PC-3 (cell line): ENCODE data around the gene S100Z. TPM values are rescaled to one million over a fixed set of nuclear protein-coding genes. Genes with fewer than 3 reads are reported as not detected.

Source experiments
- ATAC-seq: fragments of 200-7000 bp; cut with Tn5 transposase; 2 replicates; pipeline ENCODE4 v1.9.1; 2020; ENCODE audit warnings: mild to moderate bottlenecking, moderate library complexity
- BruUV-seq: library from RNA; stranded (reverse); fragments of 400-500 nt; replicated peaks from 2 replicates; lab custom pipeline; 2021; lab: Mats Ljungman, UMichigan
- CTCF ChIA-PET: fragments of 300-600 bp; sonication (Branson Sonifier 250); formaldehyde crosslinking; loops from one replicate; lab custom pipeline; 2022; ENCODE audit warnings: antibody characterized with exemption; lab: Charles Lee
- POLR2A ChIA-PET: fragments of 300-600 bp; sonication (Branson Sonifier 250); formaldehyde crosslinking; loops from one replicate; lab custom pipeline; 2022; ENCODE audit warnings: antibody characterized with exemption; ENCODE audit not compliant: unreplicated experiment; lab: Charles Lee
- DNase-seq: peaks from one replicate; pipeline ENCODE4 v3.0.0-alpha.2; 2015
- H2AFZ ChIP-seq: fragments of 300-600 bp; sonication (generic); 2 replicates; pipeline ENCODE4 v1.6.0; 2016; ENCODE audit warnings: antibody characterized with exemption, low read length
- H3F3A ChIP-seq: fragments of 300-600 bp; sonication (generic); one replicate; pipeline ENCODE4 v1.6.0; 2017; ENCODE audit warnings: antibody characterized with exemption, low read length, control low read depth, mild to moderate bottlenecking; ENCODE audit not compliant: unreplicated experiment
- H3K27ac ChIP-seq: fragments of 300-600 bp; sonication (generic); 2 replicates; pipeline ENCODE4 v1.5.1; 2016; ENCODE audit warnings: mild to moderate bottlenecking, low read length
- H3K27me3 ChIP-seq: fragments of 300-600 bp; sonication (generic); 2 replicates; pipeline ENCODE4 v1.6.1; 2016; ENCODE audit warnings: low read length, mixed read lengths
- H3K36me3 ChIP-seq: fragments of 300-600 bp; sonication (generic); 2 replicates; pipeline ENCODE4 v1.6.1; 2016; ENCODE audit warnings: low read depth, mixed run types, low read length, mixed read lengths
- H3K4me1 ChIP-seq: fragments of 300-600 bp; sonication (generic); 2 replicates; pipeline ENCODE4 v1.5.1; 2016; ENCODE audit warnings: low read length; ENCODE audit not compliant: insufficient read depth
- H3K4me2 ChIP-seq: fragments of 300-600 bp; sonication (generic); 2 replicates; pipeline ENCODE4 v1.6.0; 2016; ENCODE audit warnings: low read length
- H3K4me3 ChIP-seq: fragments of 300-600 bp; sonication (generic); 2 replicates; pipeline ENCODE4 v1.5.1; 2016; ENCODE audit warnings: mild to moderate bottlenecking, low read length, mixed read lengths
- H3K79me2 ChIP-seq: fragments of 300-600 bp; sonication (generic); 2 replicates; pipeline ENCODE4 v1.6.1; 2017; ENCODE audit warnings: low read length, mixed read lengths
- H3K9ac ChIP-seq: fragments of 300-600 bp; sonication (generic); 2 replicates; pipeline ENCODE4 v1.6.0; 2016; ENCODE audit warnings: mild to moderate bottlenecking, low read length
- H3K9me2 ChIP-seq: fragments of 300-600 bp; sonication (generic); replicated peaks from 2 replicates; pipeline ENCODE4 v1.6.1; 2016; ENCODE audit warnings: mixed run types, low read length, mixed read lengths
- H3K9me3 ChIP-seq: fragments of 300-600 bp; sonication (generic); 2 replicates; pipeline ENCODE4 v1.6.1; 2016; ENCODE audit warnings: low read length, mixed read lengths
- H4K20me1 ChIP-seq: fragments of 300-600 bp; sonication (generic); 2 replicates; pipeline ENCODE4 v1.6.1; 2016; ENCODE audit warnings: low read length, mixed read lengths
- EZH2 ChIP-seq: fragments of 300-600 bp; sonication (generic); IDR thresholded peaks from one replicate; pipeline ENCODE4 v1.6.1; 2017; ENCODE audit warnings: antibody characterized with exemption, mild to moderate bottlenecking, low read length; ENCODE audit not compliant: unreplicated experiment
- EZH2phosphoT487 ChIP-seq: fragments of 300-600 bp; sonication (generic); IDR thresholded peaks from 2 replicates; pipeline ENCODE4 v1.6.1; 2018; ENCODE audit warnings: mild to moderate bottlenecking, antibody characterized with exemption, low read length, borderline replicate concordance
- intact Hi-C: fragments of 100-400 bp; cut with micrococcal nuclease; formaldehyde crosslinking; loops from 2 replicates; pipeline ENCODE4 v1.9.0; 2023
- total RNA-seq: library from RNA; depleted of rRNA; stranded (reverse); fragments of >200 nt; gene quantifications from 2 replicates; pipeline ENCODE4 v1.2.3, GENCODE V29; 2014
- TF ChIP-seq, protein P1 (sequence below): fragments of 300-600 bp; sonication (generic); conservative IDR thresholded peaks from 2 replicates; pipeline ENCODE4 v1.5.1; 2017; ENCODE audit warnings: antibody characterized with exemption, low read depth, mild to moderate bottlenecking, low read length

S100Z gene
- total RNA-seq, 1 experiment from 2014 or later, result 0.11 TPM

DNA sequence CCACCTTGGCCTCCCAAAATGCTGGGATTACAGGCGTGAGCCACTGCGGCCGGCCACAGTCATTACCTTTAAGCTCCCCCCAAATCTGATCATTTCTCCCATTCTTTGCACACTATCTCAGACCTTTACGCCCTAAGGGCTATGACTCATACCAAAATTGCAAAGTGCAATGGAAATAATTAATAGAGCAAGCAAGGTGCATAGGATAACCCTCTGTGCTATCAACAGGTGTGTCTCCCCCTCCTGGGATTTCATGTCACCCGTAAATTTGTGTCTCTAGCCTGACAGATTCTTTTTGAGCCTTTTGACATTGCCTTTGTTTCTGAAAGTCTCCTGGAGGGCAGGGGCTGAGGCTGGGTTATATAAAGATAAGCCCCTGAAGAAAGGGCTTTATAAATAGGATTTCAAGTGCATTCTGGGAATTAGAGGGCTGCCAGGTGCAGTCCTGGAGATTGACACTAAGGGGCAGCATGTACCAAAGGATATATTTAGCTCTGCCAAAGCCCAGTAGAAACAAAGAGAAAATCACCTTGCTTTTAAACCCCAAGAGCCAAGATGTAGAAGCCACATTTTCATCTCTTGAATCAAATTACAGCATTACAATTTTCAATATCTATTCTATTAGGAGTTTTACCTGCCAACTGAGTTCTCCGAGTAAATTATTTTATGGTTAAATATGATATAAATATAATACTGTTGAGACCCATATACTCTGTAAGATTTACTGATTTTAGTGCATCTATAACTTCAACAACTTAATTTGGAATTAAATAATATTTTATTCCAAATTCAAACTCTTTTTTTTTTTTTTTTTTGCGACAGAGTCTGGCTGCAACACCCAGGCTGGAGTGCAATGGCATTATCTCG, 18.2 kb downstream of the S100Z start:
- Histone ChIP-seq H3K9me3 (no peaks in the 10 kb centered on the region), H3K36me3 (no peaks in the 10 kb centered on the region), H4K20me1 (no peaks in the 10 kb centered on the region), H3K4me2 (0 out of 2 replicates have a peak overlapping the region, but pooled peaks have one; percentile 48), H2AFZ (peak overlapping the region; percentile 71; the same call in 1 of the 2 replicates), H3K9ac (no peak overlapping the region), H3K4me3 (no peak overlapping the region), H3F3A (no peaks in the 10 kb centered on the region), H3K27me3 (no peaks in the 10 kb centered on the region), H3K4me1 (no peaks in the 10 kb centered on the region), H3K79me2 (no peaks in the 10 kb centered on the region), H3K27ac (no peak overlapping the region), H3K9me2 (no peaks in the 10 kb centered on the region)
- CTCF ChIA-PET, result interaction anchor here (1.0 kb wide), 1 partner anchor 148 kb away, joined by 6 read pairs; no protein-coding TSS in a partner anchor
- intact Hi-C loops, result loop anchor here (1.0 to 10.0 kb wide), 4 partner anchors 148 to 624 kb away; partner anchors contain the start of gene WDR41
- DNase-seq, result peak; percentile 75
- no peak for TF ChIP-seq EZH2
- TF ChIP-seq, protein P1, sequence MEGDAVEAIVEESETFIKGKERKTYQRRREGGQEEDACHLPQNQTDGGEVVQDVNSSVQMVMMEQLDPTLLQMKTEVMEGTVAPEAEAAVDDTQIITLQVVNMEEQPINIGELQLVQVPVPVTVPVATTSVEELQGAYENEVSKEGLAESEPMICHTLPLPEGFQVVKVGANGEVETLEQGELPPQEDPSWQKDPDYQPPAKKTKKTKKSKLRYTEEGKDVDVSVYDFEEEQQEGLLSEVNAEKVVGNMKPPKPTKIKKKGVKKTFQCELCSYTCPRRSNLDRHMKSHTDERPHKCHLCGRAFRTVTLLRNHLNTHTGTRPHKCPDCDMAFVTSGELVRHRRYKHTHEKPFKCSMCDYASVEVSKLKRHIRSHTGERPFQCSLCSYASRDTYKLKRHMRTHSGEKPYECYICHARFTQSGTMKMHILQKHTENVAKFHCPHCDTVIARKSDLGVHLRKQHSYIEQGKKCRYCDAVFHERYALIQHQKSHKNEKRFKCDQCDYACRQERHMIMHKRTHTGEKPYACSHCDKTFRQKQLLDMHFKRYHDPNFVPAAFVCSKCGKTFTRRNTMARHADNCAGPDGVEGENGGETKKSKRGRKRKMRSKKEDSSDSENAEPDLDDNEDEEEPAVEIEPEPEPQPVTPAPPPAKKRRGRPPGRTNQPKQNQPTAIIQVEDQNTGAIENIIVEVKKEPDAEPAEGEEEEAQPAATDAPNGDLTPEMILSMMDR, result peak; percentile 72
- TF ChIP-seq EZH2phosphoT487, result no peak
- POLR2A ChIA-PET, result no interaction called here
- no TSS peak for BruUV-seq
- peak; percentile 61 for ATAC-seq

DNA sequence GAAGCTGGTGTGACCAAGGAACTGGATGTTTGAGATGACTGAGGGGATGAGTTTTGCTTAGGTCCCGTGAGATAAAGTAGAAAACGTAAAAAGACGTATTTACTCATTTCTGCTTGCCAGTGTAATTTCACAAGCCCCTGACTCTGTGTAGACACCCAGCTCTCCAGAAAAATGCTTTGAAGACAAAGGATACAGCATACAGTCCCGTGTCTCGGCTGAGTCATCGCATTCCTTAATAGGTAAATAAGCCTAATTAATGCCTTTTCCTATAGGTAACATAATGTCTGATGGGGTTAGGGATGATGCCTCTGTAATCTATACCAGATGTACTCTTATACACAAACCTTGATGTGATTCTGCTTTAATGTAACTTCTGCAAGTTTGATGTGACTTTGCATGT, 20.2 kb downstream of the S100Z start:
- H3K4me3 ChIP-seq, result no peak overlapping the region
- no peak overlapping the region for H2AFZ ChIP-seq
- no peak overlapping the region for H3K9ac ChIP-seq
- TF ChIP-seq EZH2phosphoT487 (no peak), EZH2 (no peak)
- TF ChIP-seq, protein P1, result no peak
- H3K36me3 ChIP-seq, result no peaks in the 10 kb centered on the region
- H3K9me3 ChIP-seq, result no peaks in the 10 kb centered on the region
- no peaks in the 10 kb centered on the region for H4K20me1 ChIP-seq
- no peak for ATAC-seq
- ChIA-PET POLR2A (no interaction called here), CTCF (interaction anchor here (1.3 kb wide), 1 partner anchor 146 kb away, joined by 4 read pairs; no protein-coding TSS in a partner anchor)
- intact Hi-C loops, result no loop called here
- BruUV-seq, result no TSS peak
- no peak overlapping the region for H3K4me2 ChIP-seq
- H3K9me2 ChIP-seq, result no peaks in the 10 kb centered on the region
- no peaks in the 10 kb centered on the region for H3K79me2 ChIP-seq
- no peaks in the 10 kb centered on the region for H3K4me1 ChIP-seq
- no peak for DNase-seq
- no peaks in the 10 kb centered on the region for H3K27me3 ChIP-seq
- no peaks in the 10 kb centered on the region for H3F3A ChIP-seq
- no peak overlapping the region for H3K27ac ChIP-seq
